Testis (tissue), 2 donors: ENCODE results near the gene NDST3.

Source experiments
- POLR2A ChIP-seq: fragments of 450-650 bp; IDR thresholded peaks from one replicate; pipeline ENCODE4 v1.6.1; 2017; ENCODE audit warnings: antibody characterized with exemption, mild to moderate bottlenecking, moderate library complexity
- TF ChIP-seq, protein P1 (sequence below), 3 experiments: fragments of 450-650 bp in 2 of 3; fragments of 200-600 bp in 1 of 3; sonication (generic) in 1 of 3; IDR thresholded peaks; one replicate each; pipeline ENCODE4 v1.5.1; 2016 to 2019; ENCODE audit warnings: antibody characterized with exemption in 3 of 3, mild to moderate bottlenecking in 2 of 3, moderate library complexity in 1 of 3

- TF ChIP-seq, protein P1, sequence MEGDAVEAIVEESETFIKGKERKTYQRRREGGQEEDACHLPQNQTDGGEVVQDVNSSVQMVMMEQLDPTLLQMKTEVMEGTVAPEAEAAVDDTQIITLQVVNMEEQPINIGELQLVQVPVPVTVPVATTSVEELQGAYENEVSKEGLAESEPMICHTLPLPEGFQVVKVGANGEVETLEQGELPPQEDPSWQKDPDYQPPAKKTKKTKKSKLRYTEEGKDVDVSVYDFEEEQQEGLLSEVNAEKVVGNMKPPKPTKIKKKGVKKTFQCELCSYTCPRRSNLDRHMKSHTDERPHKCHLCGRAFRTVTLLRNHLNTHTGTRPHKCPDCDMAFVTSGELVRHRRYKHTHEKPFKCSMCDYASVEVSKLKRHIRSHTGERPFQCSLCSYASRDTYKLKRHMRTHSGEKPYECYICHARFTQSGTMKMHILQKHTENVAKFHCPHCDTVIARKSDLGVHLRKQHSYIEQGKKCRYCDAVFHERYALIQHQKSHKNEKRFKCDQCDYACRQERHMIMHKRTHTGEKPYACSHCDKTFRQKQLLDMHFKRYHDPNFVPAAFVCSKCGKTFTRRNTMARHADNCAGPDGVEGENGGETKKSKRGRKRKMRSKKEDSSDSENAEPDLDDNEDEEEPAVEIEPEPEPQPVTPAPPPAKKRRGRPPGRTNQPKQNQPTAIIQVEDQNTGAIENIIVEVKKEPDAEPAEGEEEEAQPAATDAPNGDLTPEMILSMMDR (IDR thresholded peaks at IDR 0.05): no peak
- TF ChIP-seq POLR2A: no peak
Observed at GRCh38 chr4:118279920-118280432, 245.7 kb downstream of the NDST3 start.
